Motor neuron (in vitro differentiated cells): ENCODE data around the gene HTR4. TPM values are rescaled to one million over a fixed set of nuclear protein-coding genes. Genes with fewer than 3 reads are reported as not detected.
A peak's percentile ranks its signal among the peaks of the same experiment; 100 is the strongest.

Source experiments
- ATAC-seq, 8 experiments: fragments of 200-7000 bp; cut with Tn5 transposase; replicated peaks in 6 of 8; 2 replicates each; pipeline ENCODE4 v1.8.0; 2021; ENCODE audit warnings: mild to moderate bottlenecking in 8 of 8, moderate library complexity in 8 of 8
- H3K27ac ChIP-seq, 2 donors: fragments of 250-450 bp; sonication (Bioruptor Pico); 2 replicates each; pipeline ENCODE4 v1.9.0; 2021; ENCODE audit warnings: antibody characterized with exemption in 2 of 2, mild to moderate bottlenecking in 2 of 2, moderate library complexity in 1 of 2
- H3K4me1 ChIP-seq, 2 donors: fragments of 250-450 bp; sonication (Bioruptor Pico); replicated peaks in 1 of 2; 2 replicates each; pipeline ENCODE4 v1.6.1; 2021; ENCODE audit warnings: antibody characterized with exemption in 2 of 2, mild to moderate bottlenecking in 2 of 2, moderate library complexity in 1 of 2
- H3K4me3 ChIP-seq, 5 donors: fragments of 250-450 bp; sonication (Bioruptor Pico); 2 replicates each; pipeline ENCODE4 v1.9.0; 2021; ENCODE audit warnings: antibody characterized with exemption in 5 of 5, mild to moderate bottlenecking in 5 of 5, moderate library complexity in 4 of 5
- WGBS, 10 experiments: fragments of 450-650 bp; shearing (Covaris generic); methylation state at CpG; one replicate each; pipeline ENCODE4 v1.0.0; 2022; 5-methylcytosine and 5-hydroxymethylcytosine counted together
- in situ Hi-C, 9 experiments: fragments of 400-800 bp; cut with MboI; loops; one replicate each; pipeline ENCODE4 v1.15.0; 2021; ENCODE audit warnings: low sequenced_read_pairs in 9 of 9, low pct_unique_long_range_greater_than_20kb in 2 of 9; ENCODE audit not compliant: unreplicated experiment in 9 of 9
- total RNA-seq, 8 experiments: library from RNA; unstranded; fragments of 300-600 nt; gene quantifications; 2 replicates each; pipeline versions ENCODE4 v1.2.3 to v1.2.4, GENCODE V29; 2022

The HTR4 gene
- total RNA-seq, 8 experiments from 2014 or later = 0.13 to 0.81 (median 0.19) TPM; not detected in 2

- ATAC-seq = peak in 1 of 8 experiments; percentile 25
- 63 to 100% (median 89%) methylated on average over 1 to 3 of the region's 3 CpGs; no CpG with 5 or more reads in 1 of the 10 experiments for WGBS, 10 experiments
- Histone ChIP-seq H3K4me3 (no peak overlapping the region), H3K27ac (no peak overlapping the region), H3K4me1 (no peaks in the 10 kb centered on the region)
- in situ Hi-C loops = loop anchor here in 5 of 9 experiments (10.0 to 25.0 kb wide), 5 partner anchors 279 to 667 kb away; no protein-coding TSS in a partner anchor
Measured at GRCh38 chr5:148445578-148445977, 208.7 kb downstream of the HTR4 start.

- peak; percentile 55 to 84 (median 74) for ATAC-seq
- WGBS, 10 experiments = 9 to 50% (median 30%) methylated on average over 1 to 5 of the region's 5 CpGs; no CpG with 5 or more reads in 1 of the 10 experiments
- in situ Hi-C loops = loop anchor here in 5 of 9 experiments (10.0 to 25.0 kb wide), 5 partner anchors 281 to 668 kb away; no protein-coding TSS in a partner anchor
Measured at GRCh38 chr5:148443998-148444397, 210.3 kb downstream of the HTR4 start.

GRCh38 chr5:148443241-148443640 is 211.1 kb downstream of the HTR4 start:
- WGBS, 10 experiments = 40 to 100% (median 71%) methylated on average over 1 of the region's 1 CpG; no CpG with 5 or more reads in 4 of the 10 experiments
- Histone ChIP-seq H3K4me3 (no peak overlapping the region), H3K27ac (no peak overlapping the region), H3K4me1 (no peaks in the 10 kb centered on the region)
- ATAC-seq = no peak
- in situ Hi-C loops = loop anchor here in 5 of 9 experiments (10.0 to 25.0 kb wide), 5 partner anchors 282 to 669 kb away; no protein-coding TSS in a partner anchor

More at GRCh38 chr5:148443998-148444397, 210.3 kb downstream of the HTR4 start:
- Histone ChIP-seq H3K4me1 (no peaks in the 10 kb centered on the region), H3K4me3 (no peak overlapping the region), H3K27ac (no peak overlapping the region)

- in situ Hi-C loops = loop anchor here in 4 of 9 experiments (25.0 kb wide), 3 partner anchors 298 to 673 kb away; no protein-coding TSS in a partner anchor
- no peaks in the 10 kb centered on the region for H3K4me1 ChIP-seq
- no peak for ATAC-seq
- no peak overlapping the region for H3K4me3 ChIP-seq
- no peak overlapping the region for H3K27ac ChIP-seq
- 78 to 100% (median 92%) methylated on average over 2 of the region's 2 CpGs; no CpG with 5 or more reads in 4 of the 10 experiments for WGBS, 10 experiments
Measured at GRCh38 chr5:148438933-148439332, 215.4 kb downstream of the HTR4 start.

GRCh38 chr5:148437249-148437648 is 217.1 kb downstream of the HTR4 start:
- H3K4me1 ChIP-seq = no peaks in the 10 kb centered on the region
- H3K27ac ChIP-seq = no peak overlapping the region
- in situ Hi-C loops = loop anchor here in 4 of 9 experiments (25.0 kb wide), 3 partner anchors 300 to 675 kb away; no protein-coding TSS in a partner anchor
- no peak for ATAC-seq
- 69 to 97% (median 90%) methylated on average over 2 to 6 of the region's 6 CpGs; no CpG with 5 or more reads in 2 of the 10 experiments for WGBS, 10 experiments
- H3K4me3 ChIP-seq = no peak overlapping the region

GRCh38 chr5:148436029-148436428 is 218.3 kb downstream of the HTR4 start:
- H3K27ac ChIP-seq = no peak overlapping the region
- no peak for ATAC-seq
- 58 to 100% (median 94%) methylated on average over 1 to 3 of the region's 3 CpGs; no CpG with 5 or more reads in 3 of the 10 experiments for WGBS, 10 experiments
- H3K4me1 ChIP-seq = no peaks in the 10 kb centered on the region
- in situ Hi-C loops = loop anchor here in 4 of 9 experiments (25.0 kb wide), 3 partner anchors 301 to 676 kb away; no protein-coding TSS in a partner anchor
- no peak overlapping the region for H3K4me3 ChIP-seq

- H3K27ac ChIP-seq = no peak overlapping the region
- in situ Hi-C loops = loop anchor here in 4 of 9 experiments (25.0 kb wide), 3 partner anchors 303 to 678 kb away; no protein-coding TSS in a partner anchor
Measured at GRCh38 chr5:148433826-148434225, 220.5 kb downstream of the HTR4 start.

More at GRCh38 chr5:148433826-148434225, 220.5 kb downstream of the HTR4 start:
- 90 to 100% (median 100%) methylated on average over 2 to 3 of the region's 3 CpGs; no CpG with 5 or more reads in 2 of the 10 experiments for WGBS, 10 experiments
- no peak overlapping the region for H3K4me3 ChIP-seq
- H3K4me1 ChIP-seq = no peaks in the 10 kb centered on the region
- ATAC-seq = no peak

Other genes starting within 250 kb of the HTR4 start
- 1 to 10 TPM in 3 of 8 experiments, under 1 TPM in 5; 0.21 to 1.8 (median 0.62) TPM for gene ADRB2, start 172.1 kb upstream of the HTR4 start, total RNA-seq